Choroid plexus epithelial cell (primary cell): Measurements from ENCODE around the gene YWHAG.
"Not testable (repeated sequence)": the region's sequence is repeated elsewhere in the genome, so short reads cannot be mapped to it uniquely, and the experiment has no call there.

Source experiments
- DNase-seq: peaks from one replicate; pipeline ENCODE4 v3.0.0-alpha.2; 2010; ENCODE audit warnings: low read depth
- H3K4me3 ChIP-seq: 2 replicates; pipeline ENCODE4 v1.5.1; 2011; ENCODE audit warnings: low read depth, mild to moderate bottlenecking, control low read depth, low read length, moderate library complexity
- CTCF ChIP-seq: conservative IDR thresholded peaks from 2 replicates; pipeline ENCODE4 v1.5.1; 2011; ENCODE audit warnings: low read depth, mild to moderate bottlenecking, control low read depth, inconsistent platforms, low read length, moderate library complexity

The YWHAG gene

GRCh38 chr7:76292213-76292573 lies 66.6 kb downstream of the YWHAG start:
- TF ChIP-seq CTCF = no peak
- peak; percentile 55 for DNase-seq
- H3K4me3 ChIP-seq = peak overlapping the region; percentile 41

- DNase-seq = peak; percentile 98
- peak overlapping the region; percentile 41 for H3K4me3 ChIP-seq
- peak; percentile 96 for TF ChIP-seq CTCF
Measured at GRCh38 chr7:76291351-76292212, 67.2 kb downstream of the YWHAG start.

- peak; percentile 30 for DNase-seq
- H3K4me3 ChIP-seq = not testable (repeated sequence)
Measured at GRCh38 chr7:76290847-76291350, 67.9 kb downstream of the YWHAG start.

- no peak overlapping the region for H3K4me3 ChIP-seq
- no peak for TF ChIP-seq CTCF
- no peak for DNase-seq
Measured at GRCh38 chr7:76286842-76287403, 71.9 kb downstream of the YWHAG start.

- no peak for DNase-seq
- TF ChIP-seq CTCF = no peak
- H3K4me3 ChIP-seq = no peak overlapping the region
Measured at GRCh38 chr7:76285604-76286374, 73.0 kb downstream of the YWHAG start.

- DNase-seq = no peak
- H3K4me3 ChIP-seq = no peak overlapping the region
- no peak for TF ChIP-seq CTCF
Measured at GRCh38 chr7:76283254-76284159, 75.3 kb downstream of the YWHAG start.
